ENCODE data around the gene DLG2.

- TF ChIP-seq EZH2 (IDR thresholded peaks at IDR 0.05; ENCODE audit: insufficient read depth, low read length) = no peak
- TF ChIP-seq, protein P1, sequence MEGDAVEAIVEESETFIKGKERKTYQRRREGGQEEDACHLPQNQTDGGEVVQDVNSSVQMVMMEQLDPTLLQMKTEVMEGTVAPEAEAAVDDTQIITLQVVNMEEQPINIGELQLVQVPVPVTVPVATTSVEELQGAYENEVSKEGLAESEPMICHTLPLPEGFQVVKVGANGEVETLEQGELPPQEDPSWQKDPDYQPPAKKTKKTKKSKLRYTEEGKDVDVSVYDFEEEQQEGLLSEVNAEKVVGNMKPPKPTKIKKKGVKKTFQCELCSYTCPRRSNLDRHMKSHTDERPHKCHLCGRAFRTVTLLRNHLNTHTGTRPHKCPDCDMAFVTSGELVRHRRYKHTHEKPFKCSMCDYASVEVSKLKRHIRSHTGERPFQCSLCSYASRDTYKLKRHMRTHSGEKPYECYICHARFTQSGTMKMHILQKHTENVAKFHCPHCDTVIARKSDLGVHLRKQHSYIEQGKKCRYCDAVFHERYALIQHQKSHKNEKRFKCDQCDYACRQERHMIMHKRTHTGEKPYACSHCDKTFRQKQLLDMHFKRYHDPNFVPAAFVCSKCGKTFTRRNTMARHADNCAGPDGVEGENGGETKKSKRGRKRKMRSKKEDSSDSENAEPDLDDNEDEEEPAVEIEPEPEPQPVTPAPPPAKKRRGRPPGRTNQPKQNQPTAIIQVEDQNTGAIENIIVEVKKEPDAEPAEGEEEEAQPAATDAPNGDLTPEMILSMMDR (IDR thresholded peaks at IDR 0.05; ENCODE audit: insufficient read depth, low read depth, low read length) = no peak
These were observed 1327.1 kb downstream of the DLG2 start for GRCh38 chr11:84300092-84300491.
